ENCODE data around the gene MKLN1.

The MKLN1 gene

DNA sequence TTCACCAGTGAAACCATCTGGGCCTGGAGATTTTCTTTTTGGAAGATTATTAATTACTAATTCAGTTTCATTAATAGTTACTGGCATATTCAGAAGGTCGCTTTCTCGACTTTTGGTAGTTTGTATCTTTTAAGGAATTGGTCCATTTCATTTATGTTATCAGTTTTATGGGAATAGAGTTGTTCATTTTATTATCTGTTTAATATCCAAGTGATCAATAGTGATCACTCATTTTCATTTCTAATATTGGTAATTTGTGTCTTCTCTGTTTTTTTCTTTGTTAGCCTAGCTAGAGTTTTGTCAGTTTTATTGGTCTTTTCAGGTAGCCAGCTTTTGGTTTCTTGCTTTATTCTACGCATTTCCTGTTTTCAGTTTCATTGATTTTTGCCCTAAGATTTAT, 31.0 kb downstream of the MKLN1 start:
- TF ChIP-seq, protein P1, sequence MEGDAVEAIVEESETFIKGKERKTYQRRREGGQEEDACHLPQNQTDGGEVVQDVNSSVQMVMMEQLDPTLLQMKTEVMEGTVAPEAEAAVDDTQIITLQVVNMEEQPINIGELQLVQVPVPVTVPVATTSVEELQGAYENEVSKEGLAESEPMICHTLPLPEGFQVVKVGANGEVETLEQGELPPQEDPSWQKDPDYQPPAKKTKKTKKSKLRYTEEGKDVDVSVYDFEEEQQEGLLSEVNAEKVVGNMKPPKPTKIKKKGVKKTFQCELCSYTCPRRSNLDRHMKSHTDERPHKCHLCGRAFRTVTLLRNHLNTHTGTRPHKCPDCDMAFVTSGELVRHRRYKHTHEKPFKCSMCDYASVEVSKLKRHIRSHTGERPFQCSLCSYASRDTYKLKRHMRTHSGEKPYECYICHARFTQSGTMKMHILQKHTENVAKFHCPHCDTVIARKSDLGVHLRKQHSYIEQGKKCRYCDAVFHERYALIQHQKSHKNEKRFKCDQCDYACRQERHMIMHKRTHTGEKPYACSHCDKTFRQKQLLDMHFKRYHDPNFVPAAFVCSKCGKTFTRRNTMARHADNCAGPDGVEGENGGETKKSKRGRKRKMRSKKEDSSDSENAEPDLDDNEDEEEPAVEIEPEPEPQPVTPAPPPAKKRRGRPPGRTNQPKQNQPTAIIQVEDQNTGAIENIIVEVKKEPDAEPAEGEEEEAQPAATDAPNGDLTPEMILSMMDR (IDR thresholded peaks at IDR 0.05; ENCODE audit: control extremely low read depth, extremely low read depth, low read depth, missing control alignments): no peak
- ChIA-PET CTCF (interaction anchor here (1.3 kb wide), 1 partner anchor 14 kb away, joined by 3 read pairs; no protein-coding TSS in a partner anchor), POLR2A (no interaction called here)
- no peak for DNase-seq (ENCODE audit: extremely low spot score)

DNA sequence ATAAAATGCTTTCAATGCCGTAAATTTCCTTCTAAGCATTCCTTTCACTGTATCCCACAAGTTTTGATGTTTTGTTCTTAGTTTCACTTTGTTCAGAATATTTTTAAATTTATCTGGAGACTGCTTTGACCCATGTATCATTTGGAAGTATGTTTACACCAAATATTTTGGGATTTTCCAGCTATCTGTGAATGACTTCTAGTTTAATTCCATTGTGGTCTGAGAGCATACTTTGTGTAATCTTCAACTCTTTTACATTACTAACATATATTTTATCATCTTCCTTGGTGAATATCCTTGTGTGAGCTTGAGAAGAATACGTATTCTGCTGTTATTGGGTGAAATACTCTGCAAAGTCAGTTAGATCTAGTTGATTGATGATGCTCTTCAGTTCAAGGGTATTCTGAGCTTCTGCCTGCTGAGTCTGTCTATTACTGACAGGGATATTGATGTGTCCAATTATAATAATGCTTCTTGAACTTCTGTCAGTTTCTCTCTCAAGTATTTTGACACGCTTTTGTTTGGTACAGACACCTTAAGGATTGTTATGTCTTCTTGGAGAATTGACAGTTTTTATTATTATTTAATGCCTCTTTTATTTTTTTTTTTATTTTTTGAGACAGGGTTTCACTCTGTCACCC, 31.6 kb downstream of the MKLN1 start:
- TF ChIP-seq, protein P1 (IDR thresholded peaks at IDR 0.05; ENCODE audit: control extremely low read depth, extremely low read depth, low read depth, missing control alignments): no peak
- ChIA-PET CTCF (interaction anchor here (1.3 kb wide), 1 partner anchor 14 kb away, joined by 3 read pairs; no protein-coding TSS in a partner anchor), POLR2A (interaction anchor here (0.5 kb wide), 1 partner anchor 13 kb away, joined by 3 read pairs; no protein-coding TSS in a partner anchor)
- DNase-seq (ENCODE audit: extremely low spot score): no peak

DNA sequence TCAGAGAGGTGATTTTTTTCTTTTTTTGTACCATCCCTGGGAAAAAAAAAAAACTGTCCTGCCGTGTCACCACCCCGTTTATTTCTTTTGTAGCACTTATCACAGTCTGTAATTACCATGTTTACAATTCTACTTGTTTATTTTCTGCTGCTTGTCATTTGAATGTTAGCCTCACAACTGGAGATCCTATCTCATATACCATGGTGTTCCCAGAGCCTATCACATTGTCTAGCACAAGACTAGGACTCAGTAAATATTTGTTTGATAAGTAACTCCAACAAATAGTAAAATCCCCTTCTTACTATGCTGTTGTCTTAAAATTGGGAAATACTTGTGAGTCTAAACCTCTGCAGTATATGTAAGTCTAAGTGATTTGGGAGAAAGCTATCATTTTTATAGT, 36.0 kb downstream of the MKLN1 start:
- CTCF ChIA-PET: no interaction called here
- TF ChIP-seq, protein P1 (IDR thresholded peaks at IDR 0.05; ENCODE audit: control extremely low read depth, extremely low read depth, low read depth, missing control alignments): no peak
- no peak for DNase-seq (ENCODE audit: extremely low spot score)

DNA sequence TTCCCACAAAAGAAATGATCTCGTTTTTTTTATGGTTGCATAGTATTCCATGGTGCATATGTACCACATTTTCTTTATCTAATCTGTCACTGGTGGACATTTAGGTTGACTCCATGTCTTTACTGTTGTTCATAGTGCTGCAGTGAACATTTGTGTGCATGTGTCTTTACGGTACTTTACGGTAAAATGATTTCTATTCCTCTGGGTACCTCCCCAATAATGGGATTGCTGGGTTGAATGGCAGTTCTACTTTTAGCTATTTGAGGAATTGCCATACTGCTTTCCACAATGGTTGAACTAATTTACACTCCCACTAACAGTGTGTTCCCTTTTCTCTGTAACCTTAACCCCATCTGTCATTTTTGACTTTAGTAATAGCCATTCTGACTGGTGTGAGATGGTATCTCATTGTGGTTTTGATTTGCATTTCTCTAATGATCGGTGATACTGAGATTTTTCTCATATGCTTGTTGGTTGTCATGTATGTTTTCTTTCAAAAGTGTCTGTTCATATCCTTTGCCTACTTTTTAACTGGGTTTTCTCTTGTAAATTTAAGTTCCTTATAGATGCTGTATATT, 37.2 kb downstream of the MKLN1 start:
- TF ChIP-seq, protein P1 (IDR thresholded peaks at IDR 0.05; ENCODE audit: control extremely low read depth, extremely low read depth, low read depth, missing control alignments): no peak
- no peak for DNase-seq (ENCODE audit: extremely low spot score)
- ChIA-PET CTCF (interaction anchor here (1.1 to 1.7 kb wide), 2 partner anchors 23 to 37 kb away, joined by 3 to 4 read pairs; partner anchors contain the start of gene MKLN1), POLR2A (no interaction called here)

More for the DNA sequence above, 36.0 kb downstream of the MKLN1 start:
- POLR2A ChIA-PET: no interaction called here

DNA sequence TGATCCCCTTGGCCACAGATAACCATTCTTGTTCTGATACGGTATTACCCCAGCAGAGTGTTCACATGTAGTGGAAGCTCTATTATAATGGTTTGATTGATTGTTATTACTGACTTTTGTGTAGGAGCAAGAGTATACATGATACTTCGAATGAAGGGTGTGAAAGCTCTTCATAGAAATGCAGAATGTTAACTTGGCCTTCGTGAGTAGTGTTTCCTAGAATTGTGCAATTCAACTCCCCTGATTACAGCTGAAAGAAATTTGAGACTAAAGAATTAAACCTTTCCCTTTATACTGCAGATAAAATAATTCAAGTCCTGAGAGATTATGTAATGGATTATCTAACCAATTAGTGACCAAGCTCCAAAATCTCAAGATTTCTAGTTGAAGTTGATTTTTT, 38.2 kb downstream of the MKLN1 start:
- CTCF ChIA-PET: interaction anchor here (1.1 to 1.7 kb wide), 3 partner anchors 20 to 38 kb away, joined by 3 to 4 read pairs (median 3); partner anchors contain the start of gene MKLN1

DNA sequence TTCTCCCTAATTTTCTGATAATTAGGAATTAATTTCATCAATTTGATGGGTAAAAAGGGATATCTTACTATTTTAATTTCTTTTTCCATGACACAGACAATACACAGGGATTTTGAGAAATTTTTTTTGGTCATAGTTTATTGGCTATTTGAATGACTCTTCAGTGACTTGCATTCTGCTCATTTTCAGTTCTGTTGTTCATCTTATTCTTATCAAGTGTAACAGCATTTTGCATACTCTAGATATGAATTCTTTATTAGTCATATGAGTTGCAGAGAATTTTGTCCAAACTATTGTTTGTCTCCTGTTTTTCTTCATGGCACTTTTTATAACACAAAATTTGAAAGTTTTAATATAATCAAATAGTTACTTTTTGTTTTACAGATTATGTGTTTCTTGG, 41.7 kb downstream of the MKLN1 start:
- DNase-seq (ENCODE audit: extremely low spot score): no peak
- TF ChIP-seq, protein P1 (IDR thresholded peaks at IDR 0.05; ENCODE audit: control extremely low read depth, extremely low read depth, low read depth, missing control alignments): no peak
- ChIA-PET POLR2A (no interaction called here), CTCF (no interaction called here)

More for the DNA sequence above, 38.2 kb downstream of the MKLN1 start:
- TF ChIP-seq, protein P1 (IDR thresholded peaks at IDR 0.05; ENCODE audit: control extremely low read depth, extremely low read depth, low read depth, missing control alignments): no peak
- no peak for DNase-seq (ENCODE audit: extremely low spot score)
- POLR2A ChIA-PET: no interaction called here

All from GM10248 (cell line).